GM12864 (cell line): Measurements from ENCODE around the gene CCDC78.

Experiments
- DNase-seq: peaks from one replicate; pipeline ENCODE4 v3.0.0-alpha.2; 2011; ENCODE audit warnings: low read depth
- H3K4me3 ChIP-seq: 2 replicates; pipeline ENCODE4 v1.5.1; 2011; ENCODE audit warnings: mild to moderate bottlenecking, low read depth, low read length, control low read depth
- CTCF ChIP-seq: IDR thresholded peaks from 2 replicates; pipeline ENCODE4 v1.5.1; 2011; ENCODE audit warnings: low read depth, mild to moderate bottlenecking, moderate library complexity, low read length, control low read depth, inconsistent platforms; ENCODE audit errors: missing control alignments

Gene CCDC78

GRCh38 chr16:726438-727290 lies at the start of gene CCDC78, which contains the start of gene HAGHL:
TSS of gene CCDC78 (minus strand) at chr16:726443. CDS start at chr16:726367, 76 bp downstream.
TSS of gene HAGHL (plus strand) at chr16:727106. CDS start at chr16:727510, 404 bp downstream.
- H3K4me3 ChIP-seq: peak within 1 kb of the TSS; percentile 85
- DNase-seq: no peak
- TF ChIP-seq CTCF: no peak

DNA sequence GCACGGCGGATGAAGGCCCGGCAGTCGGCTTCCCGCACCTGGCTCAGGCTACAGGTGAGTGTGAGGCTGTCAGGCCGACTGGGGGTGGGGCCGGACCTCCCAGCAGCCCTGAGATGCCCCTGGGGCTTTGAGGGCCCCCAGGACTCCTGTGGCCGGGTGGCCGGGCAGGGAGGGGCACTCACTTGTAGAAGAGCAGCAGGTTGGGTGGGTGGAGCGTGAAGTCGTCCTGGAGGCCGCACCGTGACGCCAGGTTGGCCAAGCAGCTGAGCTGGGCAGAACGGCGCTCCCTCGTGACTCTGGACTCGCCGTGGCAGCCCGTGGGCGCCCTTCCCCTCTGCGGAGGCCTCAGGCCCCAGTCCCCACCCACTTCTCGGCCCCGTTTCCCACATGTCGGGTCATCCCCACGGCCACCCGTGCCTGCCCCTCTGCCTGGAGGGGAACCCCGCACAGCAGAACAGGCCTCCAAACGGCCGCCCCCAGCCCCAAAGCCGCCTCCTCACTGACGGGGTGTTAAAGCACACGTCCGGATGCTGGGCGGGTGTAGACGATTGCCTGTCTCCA lies 49.1 kb upstream of the CCDC78 start:
- DNase-seq: no peak
- H3K4me3 ChIP-seq: no peak overlapping the region
- no peak for TF ChIP-seq CTCF

DNA sequence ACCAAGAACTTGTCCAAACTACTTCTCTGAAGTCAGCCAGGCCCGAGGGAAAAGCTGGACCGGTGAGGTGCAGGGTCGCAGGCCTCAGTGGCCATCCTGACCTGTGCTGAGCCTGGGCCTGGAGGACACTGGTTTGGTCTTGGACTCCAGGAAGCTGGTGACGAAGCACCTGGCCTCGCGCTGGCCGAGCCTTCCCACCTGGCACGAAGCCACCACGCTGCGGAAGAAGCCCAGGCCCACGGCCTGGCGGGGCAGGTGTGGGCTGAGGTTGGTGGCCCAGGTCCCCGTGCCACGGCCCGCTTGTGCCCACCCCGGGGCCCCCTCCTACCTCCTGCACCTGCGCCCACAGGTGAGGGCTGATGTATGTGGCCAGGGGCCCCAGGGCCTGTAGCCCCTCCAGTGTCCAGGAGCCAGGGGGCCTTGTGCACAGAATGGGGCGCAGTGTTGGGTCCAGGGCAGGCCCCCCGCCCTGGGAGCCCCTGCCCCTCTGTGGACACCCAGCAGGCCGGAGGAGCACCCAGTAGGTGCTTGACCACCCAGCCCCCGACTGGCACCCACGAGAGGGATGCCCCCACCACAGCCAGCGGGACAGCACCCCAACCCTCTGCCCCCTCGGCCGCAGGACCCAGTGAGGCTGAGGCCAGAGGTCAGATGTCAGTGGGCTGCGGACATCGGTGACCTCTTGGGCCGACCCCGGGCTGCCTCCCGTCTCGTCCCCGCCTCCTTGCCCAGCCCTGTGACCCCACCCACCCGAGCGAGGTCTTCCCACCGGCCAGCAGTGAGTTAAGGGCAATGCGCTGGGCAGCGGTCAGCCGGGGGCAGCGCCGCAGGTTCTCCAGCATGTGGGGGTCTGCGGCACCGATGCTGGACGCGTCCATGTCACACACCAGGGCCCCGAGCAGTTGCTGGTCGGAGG lies 48.1 kb upstream of the CCDC78 start:
- no peak for TF ChIP-seq CTCF
- no peak for DNase-seq
- H3K4me3 ChIP-seq: no peak overlapping the region

DNA sequence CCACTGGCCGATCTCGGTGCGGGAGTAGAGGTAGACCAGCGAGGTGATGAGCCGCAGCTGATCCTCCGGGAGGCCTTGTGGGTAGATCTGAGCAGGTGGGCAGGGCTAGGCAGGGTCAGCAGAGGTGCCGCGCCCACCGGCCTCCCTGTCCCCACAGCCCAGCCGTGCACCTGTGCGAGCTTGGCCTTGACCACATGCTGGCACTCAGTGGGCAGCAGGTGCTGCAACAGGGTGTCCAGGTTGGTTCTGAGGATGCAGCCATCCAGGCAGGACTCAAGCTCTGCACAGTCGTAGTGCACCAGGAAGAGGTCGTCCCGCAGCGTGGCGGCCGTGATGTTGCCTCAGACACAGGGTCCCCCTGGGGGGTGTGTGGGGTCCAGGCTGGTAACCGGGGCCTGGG lies 46.7 kb upstream of the CCDC78 start:
- DNase-seq: no peak
- no peak overlapping the region for H3K4me3 ChIP-seq
- TF ChIP-seq CTCF: no peak

DNA sequence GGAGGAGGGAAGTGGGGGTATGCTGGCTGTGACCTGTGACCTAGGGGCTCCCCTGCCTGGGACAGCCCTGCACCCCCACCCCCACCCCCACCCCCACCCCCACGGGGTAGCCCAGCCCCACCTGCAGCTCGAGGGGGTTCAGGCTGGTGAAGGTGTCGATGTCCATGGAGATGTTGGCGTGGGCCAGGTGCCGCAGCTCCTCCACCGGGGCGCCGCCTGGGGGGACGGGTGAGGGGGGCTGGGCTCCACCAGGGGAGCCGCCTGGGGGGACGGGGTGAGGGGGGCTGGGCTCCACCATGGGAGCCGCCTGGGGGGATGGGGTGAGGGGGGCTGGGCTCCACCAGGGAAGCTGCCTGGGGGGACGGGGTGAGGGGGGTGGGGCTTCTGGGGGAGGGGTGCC lies 44.2 kb upstream of the CCDC78 start:
- DNase-seq: no peak
- no peak overlapping the region for H3K4me3 ChIP-seq
- no peak for TF ChIP-seq CTCF

DNA sequence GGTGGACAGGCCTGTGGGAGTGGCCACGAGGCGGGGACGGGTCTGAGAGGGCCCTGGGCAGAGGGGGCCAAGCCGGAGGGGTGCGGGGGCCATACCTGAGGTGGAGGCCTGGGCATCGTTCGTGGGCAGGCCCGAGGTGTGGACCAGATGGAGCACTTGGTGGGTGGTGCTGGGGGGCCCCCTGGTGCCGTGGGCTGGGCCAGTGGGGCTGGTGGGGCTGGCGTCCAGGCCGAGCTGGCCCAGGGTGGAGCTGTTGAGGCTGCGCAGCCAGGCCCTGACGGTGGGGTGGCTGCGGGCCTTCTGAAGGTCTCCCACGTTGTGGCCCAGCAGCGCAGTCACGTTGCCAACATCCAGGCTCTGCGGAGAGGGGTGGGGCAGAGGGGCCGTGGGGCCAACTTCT lies 43.7 kb upstream of the CCDC78 start:
- no peak overlapping the region for H3K4me3 ChIP-seq
- no peak for TF ChIP-seq CTCF
- DNase-seq: no peak
